Measurements from ENCODE around the gene HS3ST5. TPM values are rescaled to one million over a fixed set of nuclear protein-coding genes. Genes with fewer than 3 reads are reported as not detected.
A peak's percentile ranks its signal among the peaks of the same experiment; 100 is the strongest.

Gene HS3ST5, protein sequence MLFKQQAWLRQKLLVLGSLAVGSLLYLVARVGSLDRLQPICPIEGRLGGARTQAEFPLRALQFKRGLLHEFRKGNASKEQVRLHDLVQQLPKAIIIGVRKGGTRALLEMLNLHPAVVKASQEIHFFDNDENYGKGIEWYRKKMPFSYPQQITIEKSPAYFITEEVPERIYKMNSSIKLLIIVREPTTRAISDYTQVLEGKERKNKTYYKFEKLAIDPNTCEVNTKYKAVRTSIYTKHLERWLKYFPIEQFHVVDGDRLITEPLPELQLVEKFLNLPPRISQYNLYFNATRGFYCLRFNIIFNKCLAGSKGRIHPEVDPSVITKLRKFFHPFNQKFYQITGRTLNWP
- total RNA-seq = not detected in 2 replicates

DNA sequence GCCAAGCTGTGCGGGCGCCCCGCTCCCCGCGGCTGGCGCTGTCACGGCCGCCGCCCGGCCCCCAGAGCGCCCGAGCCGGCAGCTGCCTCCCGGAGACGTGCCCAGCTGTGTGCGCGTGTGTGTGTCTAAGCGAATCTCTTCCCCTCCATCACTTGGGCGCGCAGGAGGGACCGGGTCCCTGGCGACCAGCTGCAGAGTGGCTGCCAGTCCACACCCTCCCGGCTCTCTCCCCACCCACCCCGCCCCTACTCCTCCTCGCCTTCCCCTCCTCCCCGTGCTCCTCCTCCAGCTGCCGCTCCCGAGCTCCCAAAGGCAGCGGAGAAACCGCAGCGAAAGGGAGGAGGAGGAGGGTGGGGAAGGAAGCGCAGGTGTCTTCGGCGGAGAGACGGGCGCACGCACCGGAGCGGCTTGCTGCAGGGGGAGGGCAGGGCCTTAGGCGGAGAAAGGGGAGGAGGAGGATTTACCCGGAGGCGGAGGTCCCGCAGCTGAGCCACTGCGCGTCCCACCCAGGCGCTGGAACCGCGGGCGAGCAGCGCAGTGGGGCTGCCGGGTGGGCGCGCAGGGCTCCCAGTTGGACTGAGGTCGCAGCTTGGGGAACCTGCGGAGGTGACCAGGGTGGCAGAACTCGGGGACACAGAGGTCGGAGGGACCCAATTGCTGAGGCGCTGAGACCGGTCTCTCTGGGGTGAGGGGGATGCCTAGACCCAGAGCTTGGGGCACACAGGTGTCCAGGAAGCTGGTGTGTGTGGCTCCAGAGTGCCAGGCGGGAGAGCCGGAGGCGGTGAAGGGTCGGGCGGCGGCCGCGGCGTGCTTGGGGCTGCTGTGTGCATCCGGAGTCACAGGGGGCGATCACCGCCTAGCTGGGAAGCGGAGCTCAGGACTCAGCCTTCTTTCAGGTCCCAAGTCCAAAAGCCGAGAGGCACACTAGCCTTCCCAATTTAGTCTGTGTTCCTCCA lies at the start of gene HS3ST5:
Gene HS3ST5 (minus strand): TSS at position 198 of the 956 bp plus-strand sequence. CDS start 280,178 bp downstream, outside the sequence.
- no peaks in the 10 kb centered on the region for H3K79me2 ChIP-seq (ENCODE audit: insufficient read depth, low read length)
- H3K27me3 ChIP-seq (ENCODE audit: insufficient read depth, low read length) = peaks cover 29% of the 10 kb centered on the region
- DNase-seq (ENCODE audit: insufficient read length, low spot score, missing footprints) = peak; percentile 82
- TF ChIP-seq, protein P1, sequence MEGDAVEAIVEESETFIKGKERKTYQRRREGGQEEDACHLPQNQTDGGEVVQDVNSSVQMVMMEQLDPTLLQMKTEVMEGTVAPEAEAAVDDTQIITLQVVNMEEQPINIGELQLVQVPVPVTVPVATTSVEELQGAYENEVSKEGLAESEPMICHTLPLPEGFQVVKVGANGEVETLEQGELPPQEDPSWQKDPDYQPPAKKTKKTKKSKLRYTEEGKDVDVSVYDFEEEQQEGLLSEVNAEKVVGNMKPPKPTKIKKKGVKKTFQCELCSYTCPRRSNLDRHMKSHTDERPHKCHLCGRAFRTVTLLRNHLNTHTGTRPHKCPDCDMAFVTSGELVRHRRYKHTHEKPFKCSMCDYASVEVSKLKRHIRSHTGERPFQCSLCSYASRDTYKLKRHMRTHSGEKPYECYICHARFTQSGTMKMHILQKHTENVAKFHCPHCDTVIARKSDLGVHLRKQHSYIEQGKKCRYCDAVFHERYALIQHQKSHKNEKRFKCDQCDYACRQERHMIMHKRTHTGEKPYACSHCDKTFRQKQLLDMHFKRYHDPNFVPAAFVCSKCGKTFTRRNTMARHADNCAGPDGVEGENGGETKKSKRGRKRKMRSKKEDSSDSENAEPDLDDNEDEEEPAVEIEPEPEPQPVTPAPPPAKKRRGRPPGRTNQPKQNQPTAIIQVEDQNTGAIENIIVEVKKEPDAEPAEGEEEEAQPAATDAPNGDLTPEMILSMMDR (IDR thresholded peaks at IDR 0.05; ENCODE audit: extremely low read depth, low read depth, low read length) = no peak
- no peak within 1 kb of the TSS for H3K27ac ChIP-seq (ENCODE audit: low read depth, low read length)
- no peaks in the 10 kb centered on the region for H3K9me3 ChIP-seq (ENCODE audit: low read depth, low read length)
- no peaks in the 10 kb centered on the region for H3K36me3 ChIP-seq (ENCODE audit: insufficient read depth, low read length)
- H3K4me2 ChIP-seq (ENCODE audit: insufficient read depth, low read length) = peak within 1 kb of the TSS; percentile 61
- no peaks in the 10 kb centered on the region for H3K4me1 ChIP-seq (ENCODE audit: insufficient read depth, low read length)
- H4K20me1 ChIP-seq (ENCODE audit: insufficient read depth, low read length) = no peaks in the 10 kb centered on the region
- no peak within 1 kb of the TSS for H2AFZ ChIP-seq (ENCODE audit: low read length)
- H3K4me3 ChIP-seq (ENCODE audit: insufficient read depth, low read length) = peak within 1 kb of the TSS; percentile 57

DNA sequence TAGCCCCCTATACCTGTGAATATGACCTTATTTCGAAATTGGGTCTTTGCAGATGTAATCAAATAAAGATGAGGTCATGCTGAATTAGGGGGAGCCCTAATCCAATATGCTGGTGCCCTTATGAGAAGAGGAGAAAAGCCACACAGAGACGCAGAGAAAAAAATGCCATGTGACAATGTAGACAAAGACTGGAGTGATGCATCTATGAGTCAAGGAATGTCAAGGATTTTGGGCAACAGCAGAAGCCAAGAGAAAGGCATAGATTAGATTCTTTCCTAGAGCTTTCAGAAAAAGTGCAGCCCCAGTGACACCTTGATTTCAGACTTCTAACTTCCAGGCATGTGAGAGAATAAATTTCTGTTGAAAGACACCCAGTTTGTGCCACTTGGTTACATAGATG lies 47.4 kb upstream of the HS3ST5 start:
- H3K4me1 ChIP-seq (ENCODE audit: insufficient read depth, low read length) = no peaks in the 10 kb centered on the region
- DNase-seq (ENCODE audit: insufficient read length, low spot score, missing footprints) = no peak
- H3K79me2 ChIP-seq (ENCODE audit: insufficient read depth, low read length) = no peaks in the 10 kb centered on the region
- H3K27me3 ChIP-seq (ENCODE audit: insufficient read depth, low read length) = no peaks in the 10 kb centered on the region
- H3K4me3 ChIP-seq (ENCODE audit: insufficient read depth, low read length) = no peak overlapping the region
- no peak overlapping the region for H3K4me2 ChIP-seq (ENCODE audit: insufficient read depth, low read length)
- no peaks in the 10 kb centered on the region for H4K20me1 ChIP-seq (ENCODE audit: insufficient read depth, low read length)
- no peaks in the 10 kb centered on the region for H3K36me3 ChIP-seq (ENCODE audit: insufficient read depth, low read length)
- no peak overlapping the region for H3K27ac ChIP-seq (ENCODE audit: low read depth, low read length)
- H2AFZ ChIP-seq (ENCODE audit: low read length) = no peak overlapping the region
- H3K9me3 ChIP-seq (ENCODE audit: low read depth, low read length) = no peaks in the 10 kb centered on the region
- TF ChIP-seq, protein P1 (IDR thresholded peaks at IDR 0.05; ENCODE audit: extremely low read depth, low read depth, low read length) = no peak

DNA sequence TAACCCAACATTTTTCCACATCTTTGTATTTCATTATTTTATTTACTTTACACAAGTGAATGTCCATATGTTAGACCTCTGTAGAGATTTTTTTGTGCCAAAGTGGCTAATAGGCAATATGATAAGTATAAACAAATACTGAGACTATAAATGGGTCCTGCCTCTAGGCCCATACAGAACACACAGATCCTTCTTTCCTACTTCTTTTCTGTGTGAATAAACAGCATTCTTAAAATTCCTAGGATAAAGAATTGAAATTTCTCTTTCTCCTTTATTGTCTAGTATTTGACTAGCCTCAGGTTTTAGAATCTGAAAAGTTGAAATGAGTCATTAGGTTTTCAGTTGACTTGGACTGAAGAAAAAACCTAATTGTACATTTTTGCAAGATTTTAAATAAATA lies 46.3 kb upstream of the HS3ST5 start:
- no peaks in the 10 kb centered on the region for H4K20me1 ChIP-seq (ENCODE audit: insufficient read depth, low read length)
- H3K27me3 ChIP-seq (ENCODE audit: insufficient read depth, low read length) = no peaks in the 10 kb centered on the region
- H3K79me2 ChIP-seq (ENCODE audit: insufficient read depth, low read length) = no peaks in the 10 kb centered on the region
- no peak overlapping the region for H3K4me3 ChIP-seq (ENCODE audit: insufficient read depth, low read length)
- TF ChIP-seq, protein P1 (IDR thresholded peaks at IDR 0.05; ENCODE audit: extremely low read depth, low read depth, low read length) = no peak
- no peaks in the 10 kb centered on the region for H3K9me3 ChIP-seq (ENCODE audit: low read depth, low read length)
- no peaks in the 10 kb centered on the region for H3K36me3 ChIP-seq (ENCODE audit: insufficient read depth, low read length)
- no peak overlapping the region for H3K4me2 ChIP-seq (ENCODE audit: insufficient read depth, low read length)
- no peaks in the 10 kb centered on the region for H3K4me1 ChIP-seq (ENCODE audit: insufficient read depth, low read length)
- H2AFZ ChIP-seq (ENCODE audit: low read length) = no peak overlapping the region
- no peak overlapping the region for H3K27ac ChIP-seq (ENCODE audit: low read depth, low read length)
- DNase-seq (ENCODE audit: insufficient read length, low spot score, missing footprints) = no peak

DNA sequence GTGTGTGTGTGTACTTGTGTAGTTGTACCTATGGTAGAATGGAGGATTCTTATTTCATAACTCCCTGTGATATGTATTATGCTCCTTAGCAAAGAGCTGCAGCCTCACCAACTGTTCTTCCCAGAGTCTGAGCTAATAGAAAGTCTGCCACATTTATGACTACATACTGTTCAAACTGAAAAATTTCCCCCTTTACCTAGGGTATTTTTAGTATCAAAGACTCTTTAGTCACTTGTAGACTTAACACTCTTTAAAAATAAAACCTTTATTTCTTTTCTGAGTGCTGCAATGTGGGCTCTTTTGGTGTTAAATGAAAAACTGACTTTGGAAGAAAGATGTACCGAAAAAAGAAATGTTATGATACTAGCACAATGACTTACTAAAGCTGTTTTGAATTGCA lies 39.6 kb upstream of the HS3ST5 start:
- Histone ChIP-seq H3K36me3 (ENCODE audit: insufficient read depth, low read length) (no peaks in the 10 kb centered on the region), H3K27ac (ENCODE audit: low read depth, low read length) (no peak overlapping the region), H3K27me3 (ENCODE audit: insufficient read depth, low read length) (no peaks in the 10 kb centered on the region), H2AFZ (ENCODE audit: low read length) (no peak overlapping the region), H3K4me1 (ENCODE audit: insufficient read depth, low read length) (no peaks in the 10 kb centered on the region), H3K9me3 (ENCODE audit: low read depth, low read length) (peaks cover 2% of the 10 kb centered on the region), H4K20me1 (ENCODE audit: insufficient read depth, low read length) (no peaks in the 10 kb centered on the region), H3K4me2 (ENCODE audit: insufficient read depth, low read length) (no peak overlapping the region), H3K4me3 (ENCODE audit: insufficient read depth, low read length) (no peak overlapping the region), H3K79me2 (ENCODE audit: insufficient read depth, low read length) (no peaks in the 10 kb centered on the region)
- no peak for DNase-seq (ENCODE audit: insufficient read length, low spot score, missing footprints)
- TF ChIP-seq, protein P1 (IDR thresholded peaks at IDR 0.05; ENCODE audit: extremely low read depth, low read depth, low read length) = no peak
